ENCODE data around the gene DNAJC1.

GRCh38 chr10:21791276-21791675, 212.3 kb downstream of the DNAJC1 start:
- TF ChIP-seq CTCF (IDR thresholded peaks at IDR 0.05), result no peak
- TF ChIP-seq TCF7L2 (IDR thresholded peaks at IDR 0.05; ENCODE audit: low read depth, low read length), result no peak

Measured in Panc1 (cell line).